Pancreas (tissue), 10 donors: Measurements from ENCODE around the gene SPARC. TPM values are rescaled to one million over a fixed set of nuclear protein-coding genes. Genes with fewer than 3 reads are reported as not detected.
"Not testable (repeated sequence)": the region's sequence is repeated elsewhere in the genome, so short reads cannot be mapped to it uniquely, and the experiment has no call there.

Experiments
- ATAC-seq, 4 donors: fragments of 200-7000 bp; cut with Tn5 transposase; one replicate each; pipeline versions ENCODE4 v1.8.0 to v1.9.1; 2020; ENCODE audit warnings: mild to moderate bottlenecking in 4 of 4, moderate library complexity in 4 of 4
- DNase-seq, 6 donors: peaks; one replicate each; pipeline ENCODE4 v3.0.0-alpha.2; 2020
- FAIRE-seq: peaks from 2 replicates; lab custom pipeline; 2012; peaks lifted over from hg19 to GRCh38; lab: Jason Lieb, UNC
- H3K27ac ChIP-seq, 4 donors: fragments of 200-600 bp; sonication (generic); 1 replicate in 3 of 4; 2 replicates in 1 of 4; pipeline versions ENCODE4 v1.5.0 to v1.8.0; 2020
- H3K27me3 ChIP-seq, 4 donors: fragments of 200-600 bp; one replicate each; pipeline ENCODE4 v1.8.0; 2021
- H3K36me3 ChIP-seq, 3 donors: fragments of 200-600 bp; sonication (generic) in 1 of 3; one replicate each; pipeline versions ENCODE4 v1.5.0 to v1.8.0; 2020 to 2021
- H3K4me1 ChIP-seq, 3 donors: fragments of 200-600 bp; one replicate each; pipeline ENCODE4 v1.8.0; 2021
- H3K4me3 ChIP-seq, 4 donors: fragments of 200-600 bp; sonication (generic) in 2 of 4; one replicate each; pipeline versions ENCODE4 v1.5.0 to v1.8.0; 2020 to 2021
- H3K9me3 ChIP-seq, 4 donors: fragments of 200-600 bp; one replicate each; pipeline ENCODE4 v1.8.0; 2021
- WGBS, 2 donors: extraction: QIAGEN DNeasy Blood & Tissue Kit; methylation state at CpG; one replicate each; pipeline ENCODE4 v1.1.7; 2013; 5-methylcytosine and 5-hydroxymethylcytosine counted together
- intact Hi-C, 3 donors: fragments of 100-400 bp; cut with DNase I; formaldehyde crosslinking; loops; one replicate each; pipeline versions ENCODE4 v1.11.1 to v1.14.2; 2022
- polyA plus RNA-seq, 2 donors: library from polyadenylated mRNA; stranded (reverse); fragments of 200-250 nt; gene quantifications; one replicate each; pipeline ENCODE4 v1.2.3, GENCODE V29; 2013
- total RNA-seq, 6 donors: library from RNA; stranded (reverse); fragmentation: NEBNext Ultra II Directional in 4 of 6; extraction: Animal tissue kit (Norgen Biotek cat#: 25700) in 4 of 6; gene quantifications; one replicate each; pipeline versions ENCODE4 v1.2.1 to v1.2.4, GENCODE V29; 2021 to 2023
- TF ChIP-seq, protein P1 (sequence below), 4 donors: fragments of 200-600 bp; sonication (generic) in 3 of 4; IDR thresholded peaks; one replicate each; pipeline versions ENCODE4 v1.5.0 to v1.8.0; 2021; ENCODE audit warnings: antibody characterized with exemption in 4 of 4
- donor health status: healthy with polysubstance abuse.
- donor health status: DM: no; HTN: no; CAD: no; lungs with moderate emphysema.
- donor health status: DM: no; HTN: no; CAD: no.
- donor health status: control.
- donor health status: control.
- donor health status: Bipolar disorder and iron deficiency.
- donor health status: DM: yes; HTN: yes; CAD: no.
- donor health status: DM: no; HTN: no; CAD: no.
- donor health status: DM: no; HTN: no; CAD: no.
- donor health status: DM: yes; HTN: yes; CAD: no.

SPARC gene
- total and polyA plus RNA-seq, 8 donors, result 27.2 to 608 (median 60.7) TPM

DNA sequence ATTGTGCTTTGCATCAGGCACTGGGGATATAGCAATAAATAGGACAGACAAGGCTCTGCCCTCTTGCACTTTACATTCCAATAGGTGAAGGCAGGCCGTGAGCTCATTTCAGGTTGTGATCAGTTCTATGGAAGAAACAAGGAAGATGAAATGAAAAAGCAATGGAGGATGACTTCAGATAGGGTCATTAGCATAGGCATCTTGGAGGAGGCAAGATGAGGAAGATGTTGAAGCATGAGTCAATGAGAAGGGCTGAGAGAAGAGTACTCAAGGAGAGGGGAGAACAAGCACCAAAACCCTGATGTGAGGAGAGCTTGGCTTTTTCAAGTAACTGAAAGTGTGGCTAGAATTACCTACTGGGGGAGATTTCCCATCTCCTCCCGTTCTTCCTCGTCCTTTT, 5.0 kb upstream of the SPARC start:
- intact Hi-C loops, result no loop called here

DNA sequence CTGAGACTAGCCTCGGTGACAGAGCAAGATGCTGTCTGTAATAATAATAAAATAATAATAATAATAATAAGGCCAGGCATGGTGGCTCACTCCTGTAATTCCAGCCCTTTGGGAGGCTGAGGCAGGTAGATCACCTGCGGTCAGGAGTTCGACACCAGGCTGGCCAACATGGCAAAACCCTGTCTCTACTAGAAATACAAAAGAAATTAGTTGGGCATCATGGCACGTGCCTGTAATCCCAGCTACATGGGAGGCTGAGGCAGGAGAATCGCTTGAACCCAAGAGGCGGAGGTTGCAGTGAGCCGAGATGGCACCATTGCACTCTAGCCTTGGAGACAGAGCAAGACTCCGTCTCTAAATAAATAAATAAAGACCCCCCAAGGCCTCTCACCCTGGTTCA, 2.9 kb upstream of the SPARC start:
- H3K4me3 ChIP-seq, H3K27me3 ChIP-seq, intact Hi-C loops, FAIRE-seq, H3K4me1 ChIP-seq, H3K9me3 ChIP-seq, DNase-seq, ATAC-seq, H3K27ac ChIP-seq, H3K36me3 ChIP-seq: not testable (repeated sequence)
- WGBS, 2 donors, result 70 to 79% methylated on average over 8 of the region's 8 CpGs

More for the DNA sequence above, 5.0 kb upstream of the SPARC start:
- no peak overlapping the region for H3K27ac ChIP-seq
- H3K4me1 ChIP-seq, result no peaks in the 10 kb centered on the region
- H3K27me3 ChIP-seq, result peaks cover 0 to 4% (median 0%) of the 10 kb centered on the region in 4 donors
- no peaks in the 10 kb centered on the region for H3K9me3 ChIP-seq
- no peak overlapping the region for H3K4me3 ChIP-seq
- TF ChIP-seq, protein P1, sequence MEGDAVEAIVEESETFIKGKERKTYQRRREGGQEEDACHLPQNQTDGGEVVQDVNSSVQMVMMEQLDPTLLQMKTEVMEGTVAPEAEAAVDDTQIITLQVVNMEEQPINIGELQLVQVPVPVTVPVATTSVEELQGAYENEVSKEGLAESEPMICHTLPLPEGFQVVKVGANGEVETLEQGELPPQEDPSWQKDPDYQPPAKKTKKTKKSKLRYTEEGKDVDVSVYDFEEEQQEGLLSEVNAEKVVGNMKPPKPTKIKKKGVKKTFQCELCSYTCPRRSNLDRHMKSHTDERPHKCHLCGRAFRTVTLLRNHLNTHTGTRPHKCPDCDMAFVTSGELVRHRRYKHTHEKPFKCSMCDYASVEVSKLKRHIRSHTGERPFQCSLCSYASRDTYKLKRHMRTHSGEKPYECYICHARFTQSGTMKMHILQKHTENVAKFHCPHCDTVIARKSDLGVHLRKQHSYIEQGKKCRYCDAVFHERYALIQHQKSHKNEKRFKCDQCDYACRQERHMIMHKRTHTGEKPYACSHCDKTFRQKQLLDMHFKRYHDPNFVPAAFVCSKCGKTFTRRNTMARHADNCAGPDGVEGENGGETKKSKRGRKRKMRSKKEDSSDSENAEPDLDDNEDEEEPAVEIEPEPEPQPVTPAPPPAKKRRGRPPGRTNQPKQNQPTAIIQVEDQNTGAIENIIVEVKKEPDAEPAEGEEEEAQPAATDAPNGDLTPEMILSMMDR (IDR thresholded peaks at IDR 0.05), result no peak
- 82 to 83% methylated on average over 3 of the region's 3 CpGs for WGBS, 2 donors
- ATAC-seq, result no peak
- FAIRE-seq, result no peak
- no peak for DNase-seq
- no peaks in the 10 kb centered on the region for H3K36me3 ChIP-seq

DNA sequence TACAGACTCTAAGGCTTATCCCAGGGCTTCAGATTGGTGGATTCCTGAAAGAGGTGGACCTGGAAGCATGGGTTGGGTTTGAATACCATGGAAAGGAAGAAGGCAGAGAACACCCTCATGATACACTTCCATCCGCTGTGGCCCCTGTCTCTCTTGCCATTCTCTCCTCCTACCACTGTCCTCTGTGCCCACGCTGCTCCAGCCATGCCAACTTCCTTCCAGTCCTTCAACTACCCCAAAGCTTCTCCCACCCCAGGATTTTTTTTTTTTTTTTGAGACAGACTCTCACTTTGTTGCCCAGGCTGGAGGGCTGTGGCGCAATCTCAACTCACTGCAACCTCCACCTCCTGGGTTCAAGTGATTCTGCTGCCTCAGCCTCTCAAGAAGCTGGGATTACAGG, 1.7 kb upstream of the SPARC start:
- TF ChIP-seq, protein P1 (IDR thresholded peaks at IDR 0.05), result no peak
- Histone ChIP-seq H3K4me3 (no peak overlapping the region), H3K4me1 (no peaks in the 10 kb centered on the region), H3K9me3 (no peaks in the 10 kb centered on the region), H3K27me3 (peaks cover 0 to 4% (median 0%) of the 10 kb centered on the region in 4 donors), H3K27ac (no peak overlapping the region), H3K36me3 (no peaks in the 10 kb centered on the region)
- intact Hi-C loops, result no loop called here
- FAIRE-seq (no peak), DNase-seq (no peak), ATAC-seq (no peak)
- 87 to 95% methylated on average over 3 of the region's 3 CpGs for WGBS, 2 donors

DNA sequence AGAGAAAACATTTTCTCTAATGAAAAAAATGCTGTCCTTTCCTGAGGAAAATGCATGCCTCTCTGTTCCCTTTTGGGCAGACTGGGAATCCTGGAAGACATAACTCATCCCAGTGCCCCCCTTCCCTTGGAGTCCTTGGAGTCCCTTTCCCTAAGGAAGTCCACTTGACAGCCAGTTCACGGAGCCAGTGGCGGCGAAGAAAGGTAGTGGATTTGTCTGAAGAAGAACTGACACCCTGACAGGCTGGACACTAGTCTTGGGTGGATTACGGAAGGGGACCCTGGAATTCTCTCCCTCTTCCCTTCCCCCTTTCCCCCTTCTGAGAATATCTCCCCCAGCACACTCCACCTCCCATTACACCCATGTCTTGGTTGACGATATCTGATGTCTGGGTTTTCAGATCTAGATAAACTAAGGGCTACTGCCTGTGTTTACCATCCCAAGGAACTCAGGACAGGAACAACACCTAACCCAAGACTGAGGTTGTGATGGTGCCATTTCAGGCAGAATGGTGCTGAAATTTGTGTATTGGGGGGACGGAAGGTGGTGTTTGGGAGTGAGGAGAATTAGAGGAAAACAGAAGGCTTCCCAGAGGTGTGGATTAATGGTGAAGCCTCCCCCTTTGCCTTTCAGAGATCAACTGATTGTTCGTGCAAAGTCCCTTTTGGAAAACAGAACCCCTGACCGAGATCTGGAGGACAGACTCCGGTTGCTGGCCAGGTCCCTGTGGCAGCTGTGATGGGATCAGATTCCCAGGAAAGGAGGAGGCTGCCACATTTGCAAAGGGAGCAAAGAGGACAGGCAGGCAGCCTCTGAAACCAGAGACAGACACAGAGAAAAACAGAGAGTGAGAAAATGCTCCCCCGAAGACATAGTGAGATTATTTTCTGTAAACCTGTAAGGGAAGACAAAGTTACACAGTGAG, 704 bp downstream of the SPARC start:
- TF ChIP-seq, protein P1 (IDR thresholded peaks at IDR 0.05), result no peak
- intact Hi-C loops, result no loop called here
- H3K27me3 ChIP-seq, result peaks cover 0 to 4% (median 0%) of the 10 kb centered on the region in 4 donors
- 54 to 57% methylated on average over 10 of the region's 10 CpGs for WGBS, 2 donors
- H3K36me3 ChIP-seq, result no peaks in the 10 kb centered on the region
- FAIRE-seq (no peak), DNase-seq (no peak), ATAC-seq (no peak)
- H3K27ac ChIP-seq, result peak overlapping the region in 2 of 4 donors; percentile 34 to 47
- H3K4me3 ChIP-seq, result peak overlapping the region in 2 of 4 donors; percentile 9 to 35
- H3K4me1 ChIP-seq, result no peaks in the 10 kb centered on the region
- no peaks in the 10 kb centered on the region for H3K9me3 ChIP-seq

DNA sequence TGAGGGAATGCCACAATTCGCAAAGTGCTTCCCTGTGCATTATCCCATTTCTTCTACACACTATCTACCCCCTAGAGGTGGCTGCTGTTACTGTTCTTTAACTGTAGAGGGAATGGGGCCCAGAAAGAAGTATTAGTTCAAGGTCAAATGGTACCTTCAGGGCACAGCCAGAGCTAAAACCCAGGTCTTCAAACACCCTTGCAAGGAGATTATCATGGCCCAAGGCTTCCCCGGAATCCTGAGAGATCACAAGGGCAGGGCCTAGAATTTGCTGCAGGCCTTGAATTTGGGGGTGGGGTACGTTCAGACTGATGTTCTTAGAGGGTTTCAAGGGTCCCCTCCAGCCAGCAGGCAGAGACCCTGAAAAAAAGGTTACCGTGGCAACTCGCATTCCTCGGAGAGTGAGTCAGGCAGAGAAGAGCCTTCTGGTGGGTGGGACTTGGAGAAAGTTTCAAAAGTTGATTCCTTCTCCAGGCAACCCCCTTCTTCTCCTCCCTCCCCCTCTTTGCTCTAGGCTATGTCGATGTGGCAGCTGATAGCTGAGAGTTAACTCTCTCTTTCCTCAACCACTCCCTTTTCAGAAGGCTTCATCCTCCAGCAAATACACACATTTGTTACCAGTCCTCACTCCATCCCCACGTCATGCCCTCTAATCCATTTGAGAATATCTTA, 1.9 kb downstream of the SPARC start:
- DNase-seq (no peak), FAIRE-seq (no peak), ATAC-seq (peak in 3 of 4 donors; percentile 57 to 60 (median 57))
- no peaks in the 10 kb centered on the region for H3K4me1 ChIP-seq
- no peaks in the 10 kb centered on the region for H3K9me3 ChIP-seq
- peak overlapping the region in 1 of 4 donors; percentile 35 for H3K4me3 ChIP-seq
- H3K27ac ChIP-seq, result no peak overlapping the region
- no peaks in the 10 kb centered on the region for H3K36me3 ChIP-seq
- WGBS, 2 donors, result 43 to 55% methylated on average over 8 of the region's 8 CpGs
- TF ChIP-seq, protein P1 (IDR thresholded peaks at IDR 0.05), result no peak
- intact Hi-C loops, result no loop called here
- peaks cover 0 to 4% (median 0%) of the 10 kb centered on the region in 4 donors for H3K27me3 ChIP-seq
